ENCODE results near the gene TGFBR3L.

- TF ChIP-seq CTCF (IDR thresholded peaks at IDR 0.05) (no peak), POLR2A (IDR thresholded peaks at IDR 0.05) (peak; percentile 13)
Measured at GRCh38 chr19:7943444-7944176, 29.0 kb downstream of the TGFBR3L start, which contains the start of gene TIMM44.
